ENCODE data around the gene KDM4B. TPM values are rescaled to one million over a fixed set of nuclear protein-coding genes. Genes with fewer than 3 reads are reported as not detected.

Gene KDM4B
- total RNA-seq, 6 experiments from 2014 or later, result 17.0 to 27.2 (median 20.3) TPM

GRCh38 chr19:5099701-5100221 is 130.8 kb downstream of the KDM4B start:
- TF ChIP-seq, protein P1, sequence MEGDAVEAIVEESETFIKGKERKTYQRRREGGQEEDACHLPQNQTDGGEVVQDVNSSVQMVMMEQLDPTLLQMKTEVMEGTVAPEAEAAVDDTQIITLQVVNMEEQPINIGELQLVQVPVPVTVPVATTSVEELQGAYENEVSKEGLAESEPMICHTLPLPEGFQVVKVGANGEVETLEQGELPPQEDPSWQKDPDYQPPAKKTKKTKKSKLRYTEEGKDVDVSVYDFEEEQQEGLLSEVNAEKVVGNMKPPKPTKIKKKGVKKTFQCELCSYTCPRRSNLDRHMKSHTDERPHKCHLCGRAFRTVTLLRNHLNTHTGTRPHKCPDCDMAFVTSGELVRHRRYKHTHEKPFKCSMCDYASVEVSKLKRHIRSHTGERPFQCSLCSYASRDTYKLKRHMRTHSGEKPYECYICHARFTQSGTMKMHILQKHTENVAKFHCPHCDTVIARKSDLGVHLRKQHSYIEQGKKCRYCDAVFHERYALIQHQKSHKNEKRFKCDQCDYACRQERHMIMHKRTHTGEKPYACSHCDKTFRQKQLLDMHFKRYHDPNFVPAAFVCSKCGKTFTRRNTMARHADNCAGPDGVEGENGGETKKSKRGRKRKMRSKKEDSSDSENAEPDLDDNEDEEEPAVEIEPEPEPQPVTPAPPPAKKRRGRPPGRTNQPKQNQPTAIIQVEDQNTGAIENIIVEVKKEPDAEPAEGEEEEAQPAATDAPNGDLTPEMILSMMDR (IDR thresholded peaks at IDR 0.05), result no peak
- peaks cover 46% of the 10 kb centered on the region for H3K36me3 Mint-ChIP-seq (ENCODE audit: low read depth)
- peaks cover 1% of the 10 kb centered on the region for H3K27me3 Mint-ChIP-seq (ENCODE audit: insufficient read depth)
- no peak overlapping the region for H3K4me3 Mint-ChIP-seq
- DNase-seq, result no peak
- no peaks in the 10 kb centered on the region for H3K4me1 Mint-ChIP-seq (ENCODE audit: low read depth)
- no peak overlapping the region for H3K27ac Mint-ChIP-seq
- peaks cover 42% of the 10 kb centered on the region for H3K9me3 Mint-ChIP-seq

DNA sequence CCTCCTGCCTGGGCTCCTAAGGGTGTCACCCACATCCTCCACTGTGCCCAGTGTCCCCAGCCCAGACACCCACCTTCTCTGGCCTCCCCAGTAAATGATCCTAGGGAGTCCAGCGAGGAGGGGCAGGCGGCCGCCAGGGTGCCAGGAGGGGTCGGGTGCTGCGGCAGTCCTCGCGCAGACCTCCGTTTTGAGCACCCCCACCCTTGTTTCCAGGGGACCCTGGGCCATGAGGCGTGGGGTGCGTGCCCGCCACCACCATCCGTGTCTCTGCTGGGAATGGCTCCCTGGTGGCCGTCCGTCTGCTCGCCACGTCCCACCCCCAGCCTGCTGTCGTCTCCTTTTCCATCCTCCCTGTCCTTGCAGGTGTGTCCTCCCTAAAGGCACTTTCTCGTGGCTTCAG is 133.0 kb downstream of the KDM4B start:
- TF ChIP-seq, protein P1 (IDR thresholded peaks at IDR 0.05), result no peak
- no peak overlapping the region for H3K27ac Mint-ChIP-seq
- no peak for DNase-seq
- no peak overlapping the region for H3K4me3 Mint-ChIP-seq
- H3K4me1 Mint-ChIP-seq (ENCODE audit: low read depth), result no peaks in the 10 kb centered on the region
- H3K9me3 Mint-ChIP-seq, result peaks cover 39% of the 10 kb centered on the region
- H3K36me3 Mint-ChIP-seq (ENCODE audit: low read depth), result peaks cover 42% of the 10 kb centered on the region
- H3K27me3 Mint-ChIP-seq (ENCODE audit: insufficient read depth), result peaks cover 1% of the 10 kb centered on the region

GRCh38 chr19:5102520-5102919 is 133.6 kb downstream of the KDM4B start:
- H3K36me3 Mint-ChIP-seq (ENCODE audit: low read depth), result peaks cover 36% of the 10 kb centered on the region
- no peak for DNase-seq
- no peak overlapping the region for H3K27ac Mint-ChIP-seq
- TF ChIP-seq, protein P1 (IDR thresholded peaks at IDR 0.05), result no peak
- H3K4me3 Mint-ChIP-seq, result no peak overlapping the region
- peaks cover 33% of the 10 kb centered on the region for H3K9me3 Mint-ChIP-seq
- H3K27me3 Mint-ChIP-seq (ENCODE audit: insufficient read depth), result peaks cover 1% of the 10 kb centered on the region; the same call in 1 of the 2 replicates
- H3K4me1 Mint-ChIP-seq (ENCODE audit: low read depth), result no peaks in the 10 kb centered on the region

DNA sequence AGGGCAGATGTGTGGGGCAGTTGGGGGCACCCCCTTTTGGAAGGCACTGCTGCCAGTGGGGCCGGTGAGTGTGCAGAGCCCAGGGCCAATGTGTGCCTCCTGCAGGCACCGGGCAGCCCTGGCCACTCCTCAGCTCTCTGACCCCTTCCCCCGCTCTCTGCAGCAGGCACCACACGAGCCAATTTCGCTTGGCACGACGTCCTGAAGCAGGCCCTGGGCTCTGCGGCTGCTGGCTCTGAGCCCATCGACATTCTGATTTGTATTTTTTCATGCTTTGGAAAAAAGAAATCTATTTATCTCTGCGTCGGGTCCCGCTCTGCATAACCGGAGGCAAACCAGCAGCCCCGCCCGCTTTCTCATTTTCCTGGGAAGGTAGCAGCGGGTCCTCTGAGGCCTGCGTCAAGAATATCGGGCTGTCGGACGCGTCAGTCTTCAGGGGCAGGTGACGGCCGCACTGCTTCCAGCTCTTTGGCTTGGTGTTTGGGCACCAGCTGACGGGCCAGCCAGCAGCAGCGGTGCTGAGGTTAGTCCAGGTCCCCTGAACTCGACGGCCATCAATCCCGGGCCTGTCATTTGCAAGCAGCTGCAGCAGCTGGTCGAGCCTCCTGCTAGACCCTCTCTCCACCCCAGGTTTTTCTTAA is 134.3 kb downstream of the KDM4B start:
- Mint-ChIP-seq H3K4me3 (no peak overlapping the region), H3K27ac (no peak overlapping the region), H3K9me3 (peaks cover 27% of the 10 kb centered on the region), H3K4me1 (ENCODE audit: low read depth) (no peaks in the 10 kb centered on the region), H3K27me3 (ENCODE audit: insufficient read depth) (peaks cover 1% of the 10 kb centered on the region; the same call in 1 of the 2 replicates), H3K36me3 (ENCODE audit: low read depth) (peaks cover 32% of the 10 kb centered on the region)
- TF ChIP-seq, protein P1 (IDR thresholded peaks at IDR 0.05), result no peak
- no peak for DNase-seq

DNA sequence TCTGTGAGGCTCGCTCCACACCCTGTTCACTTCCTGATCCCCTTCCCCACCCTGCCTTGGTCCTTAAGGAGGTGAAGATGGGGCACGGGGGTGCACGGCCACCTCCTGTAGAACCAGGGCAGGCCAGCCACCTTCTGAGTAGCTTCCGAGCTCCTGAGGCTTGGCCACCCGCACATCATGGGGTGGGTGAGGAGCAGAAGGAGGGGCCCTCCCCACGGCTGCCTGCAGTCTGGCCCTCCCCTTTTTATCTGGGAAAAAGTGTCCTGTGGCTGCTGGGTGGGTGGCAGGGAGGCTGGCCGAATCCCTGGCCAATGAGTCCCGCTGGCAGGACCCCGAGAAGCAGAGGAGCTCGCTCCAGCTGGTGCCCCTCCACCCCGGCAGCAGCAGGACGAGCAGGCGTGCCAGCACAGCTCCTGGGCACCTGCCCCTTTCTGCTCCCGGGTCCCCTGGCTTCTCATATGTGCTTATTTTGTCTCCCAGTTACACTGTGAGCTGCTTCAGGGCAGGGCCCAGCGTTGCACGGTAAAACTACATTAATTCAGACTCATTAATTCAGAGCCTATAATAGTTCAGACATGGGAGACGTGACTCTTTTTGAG is 135.0 kb downstream of the KDM4B start:
- Mint-ChIP-seq H3K27ac (no peak overlapping the region), H3K36me3 (ENCODE audit: low read depth) (peaks cover 25% of the 10 kb centered on the region), H3K4me3 (no peak overlapping the region), H3K4me1 (ENCODE audit: low read depth) (no peaks in the 10 kb centered on the region), H3K9me3 (peaks cover 20% of the 10 kb centered on the region), H3K27me3 (ENCODE audit: insufficient read depth) (peaks cover 1% of the 10 kb centered on the region)
- no peak for DNase-seq
- TF ChIP-seq, protein P1 (IDR thresholded peaks at IDR 0.05), result no peak

Data from HFFc6 (cell line).